K562 (cell line): ENCODE results near the gene TDRKH. TPM values are rescaled to one million over a fixed set of nuclear protein-coding genes. Genes with fewer than 3 reads are reported as not detected.

Source experiments
- BRF2 ChIP-seq: IDR thresholded peaks from 3 replicates; pipeline ENCODE4 v1.6.1; 2011; ENCODE audit warnings: borderline replicate concordance, mild to moderate bottlenecking; ENCODE audit not compliant: insufficient read length, insufficient read depth
- GABPB2 ChIP-seq: fragments of 250-450 bp; sonication (Bioruptor Pico); conservative IDR thresholded peaks from 2 replicates; pipeline ENCODE4 v1.5.1; 2021; ENCODE audit warnings: mild to moderate bottlenecking
- NR1H2 ChIP-seq: sonication (generic); formaldehyde crosslinking; IDR thresholded peaks from 2 replicates; pipeline ENCODE4 v1.4.0; 2020; ENCODE audit warnings: mild to moderate bottlenecking, missing genetic modification reagents
- TARDBP ChIP-seq: fragments of 450-650 bp; IDR thresholded peaks from 2 replicates; pipeline ENCODE4 v1.6.1; 2016
- TRIM28 ChIP-seq: fragments of 450-650 bp; IDR thresholded peaks from 2 replicates; pipeline ENCODE4 v1.6.1; 2017
- ZHX1 ChIP-seq: fragments of 150-350 bp; conservative IDR thresholded peaks from 2 replicates; pipeline ENCODE4 v1.6.1; 2014; ENCODE audit warnings: low read length
- ZNF740 ChIP-seq, 3 experiments: fragments of 200-800 bp in 1 of 3; sonication (Bioruptor generic) in 1 of 3; sonication (generic) in 1 of 3; formaldehyde crosslinking in 1 of 3; IDR thresholded peaks; 2 replicates each; pipeline versions ENCODE4 v1.6.1 to v1.8.0; 2016 to 2022; ENCODE audit warnings: mild to moderate bottlenecking in 2 of 3, missing compliant biosample characterization in 2 of 3, missing genetic modification characterization in 2 of 3, missing genetic modification reagents in 1 of 3
- polyA plus RNA-seq, 8 experiments: library from polyadenylated mRNA; depleted of rRNA in 4 of 8; stranded (reverse) in 5 of 8; unstranded in 3 of 8; fragments of >200 nt; fragmentation: Nextera tagmentation in 2 of 8; fragmentation: Illumina TruSeq in 1 of 8; extraction: Ambion mirVana in 2 of 8; extraction: Trizol in 1 of 8; gene quantifications; 2 replicates each; pipeline versions ENCODE4 v1.2.1 to v1.2.3, GENCODE V29; 2011 to 2014; ENCODE audit warnings: inconsistent platforms in 1 of 8, missing spikeins in 1 of 8
- total RNA-seq, 7 experiments: library from RNA; depleted of rRNA in 6 of 7; stranded (reverse); fragments of >200 nt in 6 of 7; fragmentation: Illumina TruSeq in 2 of 7; extraction: Trizol in 2 of 7; gene quantifications; 2 replicates each; pipeline versions ENCODE4 v1.2.1 to v1.2.3, GENCODE V29; 2011 to 2021; ENCODE audit warnings: low replicate concordance in 1 of 7

The TDRKH gene
- total and polyA plus RNA-seq, 9 of the 15 experiments (the other 6 are each of a cell fraction or from before 2014, with no cell fraction given): 4.3 to 21.3 (median 8.4) TPM

GRCh38 chr1:151805066-151805820 lies 14.9 kb upstream of the TDRKH start, which contains the start of gene LINGO4 (continued):
- no peak for TF ChIP-seq TARDBP
- no peak for TF ChIP-seq NR1H2 (CRISPR knock-in tag)
- TF ChIP-seq BRF2: no peak
- TF ChIP-seq TRIM28: no peak
- TF ChIP-seq ZNF740 (CRISPR knock-in tag; IDR thresholded peaks at IDR 0.05): no peak
- no peak for TF ChIP-seq ZNF740 (tag; IDR thresholded peaks at IDR 0.05)
- no peak for TF ChIP-seq GABPB2 (CRISPR knock-in tag)
- TF ChIP-seq ZHX1: no peak
